B cell (primary cell): Measurements from ENCODE around the gene FCRL6. TPM values are rescaled to one million over a fixed set of nuclear protein-coding genes. Genes with fewer than 3 reads are reported as not detected.

Experiments used
- ATAC-seq: fragments of 200-7000 bp; cut with Tn5 transposase; one replicate; pipeline ENCODE4 v1.10.0; 2021; ENCODE audit warnings: low read depth, mild to moderate bottlenecking, moderate number of reproducible peaks, moderate library complexity
- CTCF ChIA-PET: fragments of 350-600 bp; sonication (Branson Sonifier 250); formaldehyde crosslinking; loops from one replicate; lab custom pipeline; 2021; ENCODE audit warnings: antibody characterized with exemption, inconsistent platforms; lab: Charles Lee
- POLR2A ChIA-PET: fragments of 350-600 bp; sonication (Branson Sonifier 250); formaldehyde crosslinking; loops from one replicate; lab custom pipeline; 2021; ENCODE audit warnings: antibody characterized with exemption; lab: Charles Lee
- DNase-seq: peaks from one replicate; pipeline ENCODE4 v3.0.0; 2013
- H2AFZ ChIP-seq: 2 replicates; pipeline ENCODE4 v1.6.1; 2012; ENCODE audit warnings: mild to moderate bottlenecking, low read depth, low read length; ENCODE audit not compliant: insufficient read depth, poor library complexity, severe bottlenecking
- H3K27ac ChIP-seq, 2 donors: 1 replicate in 1 of 2; 2 replicates in 1 of 2; pipeline ENCODE4 v1.5.1; 2012 to 2013; ENCODE audit warnings: low read length in 2 of 2, mild to moderate bottlenecking in 2 of 2, moderate library complexity in 1 of 2
- H3K27me3 ChIP-seq, 4 experiments: fragments of 200-600 bp in 1 of 4; sonication (generic) in 1 of 4; replicated peaks in 1 of 4; 1 replicate in 2 of 4; 2 replicates in 2 of 4; pipeline versions ENCODE4 v1.6.1 to v1.7.0; 2013 to 2016; ENCODE audit warnings: low read length in 3 of 4, mild to moderate bottlenecking in 2 of 4, mixed read lengths in 1 of 4, moderate library complexity in 1 of 4; ENCODE audit not compliant: insufficient read depth in 4 of 4, control insufficient read depth in 3 of 4; ENCODE audit errors: control extremely low read depth in 1 of 4
- H3K36me3 ChIP-seq, 2 experiments: replicated peaks in 1 of 2; 1 replicate in 1 of 2; 2 replicates in 1 of 2; pipeline versions ENCODE4 v1.6.1 to v1.7.1; 2013; ENCODE audit warnings: low read length in 1 of 2; ENCODE audit not compliant: insufficient read depth in 2 of 2, control insufficient read depth in 1 of 2; ENCODE audit errors: control extremely low read depth in 1 of 2, extremely low read depth in 1 of 2
- H3K4me1 ChIP-seq, 2 donors: fragments of 200-600 bp in 1 of 2; sonication (generic) in 1 of 2; 1 replicate in 1 of 2; 2 replicates in 1 of 2; pipeline versions ENCODE4 v1.5.1 to v1.6.1; 2013 to 2017; ENCODE audit warnings: low read length in 2 of 2; ENCODE audit not compliant: control insufficient read depth in 2 of 2, insufficient read depth in 2 of 2
- H3K4me2 ChIP-seq: replicated peaks from 2 replicates; pipeline ENCODE3; 2012; ENCODE audit warnings: mild to moderate bottlenecking, low read depth, low read length; ENCODE audit not compliant: poor library complexity, severe bottlenecking
- H3K4me3 ChIP-seq, 5 experiments: fragments of 200-600 bp in 1 of 5; sonication (generic) in 1 of 5; 1 replicate in 3 of 5; 2 replicates in 2 of 5; pipeline versions ENCODE4 v1.5.1 to v1.7.0; 2011 to 2016; ENCODE audit warnings: low read length in 4 of 5, mild to moderate bottlenecking in 4 of 5, low read depth in 2 of 5, control low read depth in 1 of 5, moderate library complexity in 1 of 5; ENCODE audit not compliant: insufficient read depth in 1 of 5; ENCODE audit errors: control extremely low read depth in 1 of 5, extremely low read depth in 1 of 5
- H3K79me2 ChIP-seq: fragments of 200-600 bp; sonication (generic); one replicate; pipeline ENCODE4 v1.6.0; 2016; ENCODE audit warnings: low read length; ENCODE audit not compliant: control insufficient read depth, insufficient read depth
- H3K9ac ChIP-seq: fragments of 200-600 bp; sonication (generic); 2 replicates; pipeline ENCODE4 v1.6.1; 2017; ENCODE audit warnings: mild to moderate bottlenecking, low read length, moderate library complexity
- H3K9me3 ChIP-seq, 3 donors: one replicate each; pipeline versions ENCODE4 v1.6.1 to v1.7.1; 2013; ENCODE audit warnings: low read length in 2 of 3; ENCODE audit not compliant: control insufficient read depth in 2 of 3, insufficient read depth in 1 of 3; ENCODE audit errors: control extremely low read depth in 1 of 3
- H4K20me1 ChIP-seq: 2 replicates; pipeline ENCODE4 v1.6.0; 2012; ENCODE audit warnings: mild to moderate bottlenecking, low read length; ENCODE audit not compliant: insufficient read depth, control insufficient read depth, poor library complexity, severe bottlenecking
- H3K27ac Mint-ChIP-seq: one replicate; pipeline ENCODE4 v1.8.0; 2021; ENCODE audit warnings: mixed read lengths
- H3K27me3 Mint-ChIP-seq: one replicate; pipeline ENCODE4 v1.8.0; 2021; ENCODE audit warnings: mixed read lengths
- H3K4me1 Mint-ChIP-seq: one replicate; pipeline ENCODE4 v1.8.0; 2021; ENCODE audit warnings: mixed read lengths
- H3K4me3 Mint-ChIP-seq: one replicate; pipeline ENCODE4 v1.8.0; 2021; ENCODE audit warnings: mixed read lengths
- H3K9me3 Mint-ChIP-seq: one replicate; pipeline ENCODE4 v1.8.0; 2022; ENCODE audit warnings: mixed read lengths; ENCODE audit not compliant: insufficient read depth
- EZH2 ChIP-seq: IDR thresholded peaks from 2 replicates; pipeline ENCODE4 v1.6.1; 2012; ENCODE audit warnings: borderline replicate concordance, low read depth, mild to moderate bottlenecking, moderate library complexity, low read length; ENCODE audit not compliant: insufficient read depth, poor library complexity, severe bottlenecking
- WGBS: methylation state at CpG from one replicate; pipeline ENCODE4 v1.1.5; 2013; ENCODE audit warnings: missing lambda C conversion rate; ENCODE audit not compliant: insufficient coverage; 5-methylcytosine and 5-hydroxymethylcytosine counted together
- intact Hi-C: fragments of 100-400 bp; cut with micrococcal nuclease; formaldehyde crosslinking; loops from one replicate; pipeline ENCODE4 v1.10.0; 2022
- polyA plus RNA-seq: library from polyadenylated mRNA; depleted of rRNA; stranded (reverse); fragments of >200 nt; gene quantifications from 2 replicates; pipeline ENCODE4 v1.2.3, GENCODE V29; 2012
- total RNA-seq, 2 donors: library from RNA; stranded (reverse); fragments of 120-200 nt in 1 of 2; gene quantifications; 1 replicate in 1 of 2; 2 replicates in 1 of 2; pipeline versions ENCODE4 v1.2.3 to v1.2.4, GENCODE V29; 2013 to 2022
- TF ChIP-seq, protein P1 (sequence below): fragments of 200-600 bp; IDR thresholded peaks from one replicate; pipeline ENCODE4 v1.8.0; 2022; ENCODE audit warnings: antibody characterized with exemption, mild to moderate bottlenecking

Gene FCRL6
- total and polyA plus RNA-seq, 2 donors (not counting 1 experiment from before 2014, with no cell fraction given) = 0.81 TPM; not detected in 1

DNA sequence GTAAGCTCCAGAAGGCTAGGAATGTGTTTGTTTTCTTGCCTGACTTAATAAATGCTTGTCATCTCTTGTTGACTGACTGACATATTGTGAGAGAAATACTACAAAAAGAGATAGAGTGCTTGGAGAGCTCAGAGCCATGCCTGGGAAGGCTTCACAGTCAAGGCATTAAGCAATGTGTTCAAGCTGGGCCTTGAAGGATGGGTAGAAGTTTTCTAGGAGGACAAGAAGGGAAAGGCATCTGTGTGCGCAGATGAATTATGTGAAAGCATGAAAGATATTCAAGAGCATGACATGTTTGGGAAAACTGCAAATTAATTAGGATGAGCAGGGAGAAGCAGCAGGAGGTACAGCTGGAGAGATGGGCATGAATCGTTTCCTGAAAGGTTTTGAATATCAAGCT lies 30.1 kb downstream of the FCRL6 start:
- Histone ChIP-seq H3K4me1 (peaks cover 3 to 13% of the 10 kb centered on the region in 2 donors), H3K4me3 (no peak overlapping the region), H3K9ac (no peak overlapping the region), H3K27me3 (peaks cover 0 to 8% (median 3%) of the 10 kb centered on the region in 4 experiments), H2AFZ (no peak overlapping the region), H4K20me1 (no peaks in the 10 kb centered on the region), H3K4me2 (no peak overlapping the region), H3K36me3 (no peaks in the 10 kb centered on the region), H3K27ac (no peak overlapping the region), H3K79me2 (no peaks in the 10 kb centered on the region), H3K9me3 (peaks cover 0 to 6% (median 0%) of the 10 kb centered on the region in 3 donors)
- H3K4me3 Mint-ChIP-seq = no peak overlapping the region
- no peak overlapping the region for H3K27ac Mint-ChIP-seq
- WGBS = 100% methylated on average over 2 of the region's 2 CpGs
- CTCF ChIA-PET = interaction anchor here (0.7 to 3.6 kb wide), 6 partner anchors 12 to 175 kb away, joined by 3 to 16 read pairs (median 6); partner anchors contain the start of gene IGSF9
- no peaks in the 10 kb centered on the region for H3K27me3 Mint-ChIP-seq
- intact Hi-C loops = no loop called here
- H3K4me1 Mint-ChIP-seq = peaks cover 9% of the 10 kb centered on the region
- DNase-seq (no peak), ATAC-seq (no peak)
- H3K9me3 Mint-ChIP-seq = no peaks in the 10 kb centered on the region
- POLR2A ChIA-PET = no interaction called here
- TF ChIP-seq EZH2 = no peak

DNA sequence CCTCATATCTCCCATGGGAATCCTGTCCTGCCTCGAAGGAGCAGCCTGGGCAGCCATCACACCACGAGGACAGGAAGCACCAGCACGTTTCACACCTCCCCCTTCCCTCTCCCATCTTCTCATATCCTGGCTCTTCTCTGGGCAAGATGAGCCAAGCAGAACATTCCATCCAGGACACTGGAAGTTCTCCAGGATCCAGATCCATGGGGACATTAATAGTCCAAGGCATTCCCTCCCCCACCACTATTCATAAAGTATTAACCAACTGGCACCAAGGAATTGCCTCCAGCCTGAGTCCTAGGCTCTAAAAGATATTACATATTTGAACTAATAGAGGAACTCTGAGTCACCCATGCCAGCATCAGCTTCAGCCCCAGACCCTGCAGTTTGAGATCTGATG lies 33.2 kb downstream of the FCRL6 start:
- H2AFZ ChIP-seq = no peak overlapping the region
- Mint-ChIP-seq H3K27me3 (no peaks in the 10 kb centered on the region), H3K9me3 (no peaks in the 10 kb centered on the region), H3K4me3 (no peak overlapping the region), H3K27ac (no peak overlapping the region), H3K4me1 (peaks cover 4% of the 10 kb centered on the region)
- peaks cover 0 to 2% (median 0%) of the 10 kb centered on the region in 4 experiments for H3K27me3 ChIP-seq
- no peaks in the 10 kb centered on the region for H3K79me2 ChIP-seq
- ChIA-PET CTCF (interaction anchor here (1.6 kb wide), 2 partner anchors 55 to 171 kb away, joined by 9 to 14 read pairs; no protein-coding TSS in a partner anchor), POLR2A (no interaction called here)
- TF ChIP-seq, protein P1, sequence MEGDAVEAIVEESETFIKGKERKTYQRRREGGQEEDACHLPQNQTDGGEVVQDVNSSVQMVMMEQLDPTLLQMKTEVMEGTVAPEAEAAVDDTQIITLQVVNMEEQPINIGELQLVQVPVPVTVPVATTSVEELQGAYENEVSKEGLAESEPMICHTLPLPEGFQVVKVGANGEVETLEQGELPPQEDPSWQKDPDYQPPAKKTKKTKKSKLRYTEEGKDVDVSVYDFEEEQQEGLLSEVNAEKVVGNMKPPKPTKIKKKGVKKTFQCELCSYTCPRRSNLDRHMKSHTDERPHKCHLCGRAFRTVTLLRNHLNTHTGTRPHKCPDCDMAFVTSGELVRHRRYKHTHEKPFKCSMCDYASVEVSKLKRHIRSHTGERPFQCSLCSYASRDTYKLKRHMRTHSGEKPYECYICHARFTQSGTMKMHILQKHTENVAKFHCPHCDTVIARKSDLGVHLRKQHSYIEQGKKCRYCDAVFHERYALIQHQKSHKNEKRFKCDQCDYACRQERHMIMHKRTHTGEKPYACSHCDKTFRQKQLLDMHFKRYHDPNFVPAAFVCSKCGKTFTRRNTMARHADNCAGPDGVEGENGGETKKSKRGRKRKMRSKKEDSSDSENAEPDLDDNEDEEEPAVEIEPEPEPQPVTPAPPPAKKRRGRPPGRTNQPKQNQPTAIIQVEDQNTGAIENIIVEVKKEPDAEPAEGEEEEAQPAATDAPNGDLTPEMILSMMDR = no peak
- no peak for TF ChIP-seq EZH2
- H3K4me3 ChIP-seq = no peak overlapping the region
- H3K4me2 ChIP-seq = no peak overlapping the region
- DNase-seq (no peak), ATAC-seq (no peak)
- no peaks in the 10 kb centered on the region for H4K20me1 ChIP-seq
- H3K9me3 ChIP-seq = no peaks in the 10 kb centered on the region
- no peaks in the 10 kb centered on the region for H3K4me1 ChIP-seq
- 38% methylated on average over 3 of the region's 3 CpGs for WGBS
- intact Hi-C loops = no loop called here
- H3K36me3 ChIP-seq = no peaks in the 10 kb centered on the region
- H3K9ac ChIP-seq = no peak overlapping the region
- H3K27ac ChIP-seq = no peak overlapping the region
